Stimulated activated CD4-positive, alpha-beta T cell treated with anti-CD3 and anti-CD28 coated beads, Interleukin-1b, Interleukin-23, amount 100 ng/mL, for 48 hours (primary cell): ENCODE data around the gene MAP1S.
A peak's percentile ranks its signal among the peaks of the same experiment; 100 is the strongest.
"Not testable (repeated sequence)": the region's sequence is repeated elsewhere in the genome, so short reads cannot be mapped to it uniquely, and the experiment has no call there.

ENCODE experiments used
- DNase-seq: peaks from one replicate; pipeline ENCODE4 v3.0.0-alpha.2; 2020

Gene MAP1S

DNA sequence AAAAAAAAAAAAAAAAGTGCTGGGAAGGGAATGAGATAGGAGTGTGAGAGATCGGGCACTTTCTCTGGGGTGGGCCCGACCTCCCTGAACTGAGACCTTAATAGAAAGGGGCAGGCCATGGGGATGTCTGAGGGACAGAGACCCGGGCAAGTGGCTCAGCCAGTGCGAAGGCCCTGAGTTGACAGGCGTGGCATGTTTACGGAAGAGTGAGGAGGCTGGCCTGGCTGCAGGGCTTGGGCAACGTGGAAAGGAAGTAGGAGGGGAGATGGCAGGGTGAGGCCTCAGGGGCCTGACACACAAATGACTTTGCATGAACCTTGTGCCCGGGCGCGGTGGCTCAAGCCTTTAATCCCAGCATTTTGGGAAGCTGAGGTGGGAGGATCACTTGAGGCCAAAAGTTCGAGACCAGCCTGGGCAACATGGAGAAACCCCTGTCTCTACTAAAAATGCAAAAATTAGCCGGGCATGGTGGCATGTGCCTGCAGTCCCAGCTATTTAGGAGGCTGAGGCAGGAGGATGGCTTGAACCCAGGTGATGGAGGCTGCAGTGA lies 45.9 kb downstream of the MAP1S start:
- no peak for DNase-seq

DNA sequence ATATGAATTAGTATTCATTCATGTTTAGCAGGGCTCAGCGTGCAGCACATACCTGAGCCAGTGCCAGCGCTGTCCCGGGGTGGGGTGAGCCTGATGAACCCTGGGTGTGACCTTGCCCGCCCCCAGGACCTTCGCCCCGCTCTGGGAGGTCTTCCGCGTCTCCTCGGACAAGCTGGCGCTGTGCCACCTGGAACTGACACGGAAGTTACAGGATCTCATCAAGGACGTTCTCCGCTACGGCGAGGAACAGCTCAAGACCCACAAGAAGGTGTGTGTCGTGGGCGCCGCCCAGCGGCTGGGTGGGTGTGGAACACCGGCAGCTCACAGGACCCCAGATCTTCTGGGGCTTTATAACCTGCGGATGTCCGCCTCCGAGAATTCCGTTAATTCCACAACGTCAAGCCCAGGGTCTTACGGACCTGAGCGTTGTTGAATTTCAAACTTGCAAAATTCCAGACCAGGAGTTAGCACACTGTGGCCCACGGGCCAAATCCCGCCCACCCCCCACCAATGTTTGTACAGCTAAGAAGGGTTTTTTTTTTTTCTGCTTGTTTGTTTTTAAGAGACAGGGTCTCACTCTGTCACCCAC lies 47.4 kb downstream of the MAP1S start:
- DNase-seq, result no peak

DNA sequence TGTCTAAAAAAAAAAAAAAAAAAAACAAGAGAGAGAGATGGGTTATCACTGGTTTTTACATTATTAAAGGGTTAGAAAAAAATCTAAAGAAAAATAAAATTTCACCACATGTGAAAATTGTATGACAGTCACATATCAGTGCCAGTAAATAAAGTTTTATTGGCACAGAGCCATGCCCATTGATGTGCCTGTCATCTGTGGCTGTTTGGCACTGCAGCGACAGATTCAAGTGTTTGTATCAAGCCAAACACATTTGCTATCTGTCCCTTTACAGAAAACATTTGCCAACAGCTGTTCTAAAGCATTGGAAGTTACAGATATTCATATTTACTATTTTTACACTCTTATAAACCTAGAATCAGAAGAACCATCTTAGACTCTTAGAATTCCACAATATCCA lies 48.3 kb downstream of the MAP1S start:
- DNase-seq, result no peak

DNA sequence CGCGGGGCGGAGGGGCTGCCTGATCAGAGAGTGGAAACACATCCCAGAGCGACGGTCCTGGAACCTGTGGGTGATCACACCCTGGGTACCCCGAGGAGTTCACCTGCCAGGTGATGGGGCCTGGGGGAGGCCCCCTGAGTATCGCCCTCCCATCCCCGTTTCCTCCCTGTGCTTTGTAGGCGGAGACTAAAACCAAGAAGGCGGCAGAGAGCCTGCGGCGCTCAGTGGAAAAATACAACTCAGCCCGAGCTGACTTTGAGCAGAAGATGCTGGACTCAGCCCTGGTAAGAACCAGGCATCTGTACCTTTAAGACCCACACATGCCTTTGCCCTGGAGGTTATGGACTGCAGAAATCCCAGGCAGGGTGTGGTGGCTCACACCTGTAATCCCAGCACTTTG lies 51.3 kb downstream of the MAP1S start:
- DNase-seq, result no peak

DNA sequence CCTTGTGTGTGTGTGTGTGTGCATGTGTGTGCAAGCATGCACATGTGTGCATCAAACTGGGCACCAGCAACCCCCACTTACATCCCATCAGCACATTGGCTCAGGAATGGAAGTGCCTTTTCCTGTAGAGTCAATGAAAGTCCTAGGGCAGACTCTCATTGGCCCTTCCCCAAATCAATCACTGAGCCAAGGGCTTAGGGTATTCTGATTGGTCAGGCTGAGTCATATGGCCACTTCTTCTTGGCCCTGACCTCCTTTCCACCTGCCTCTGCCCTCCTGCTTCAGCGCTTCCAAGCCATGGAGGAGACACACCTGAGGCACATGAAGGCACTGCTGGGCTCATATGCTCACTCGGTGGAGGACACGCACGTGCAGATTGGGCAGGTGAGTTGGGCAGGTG lies 52.9 kb downstream of the MAP1S start:
- DNase-seq, result no peak

DNA sequence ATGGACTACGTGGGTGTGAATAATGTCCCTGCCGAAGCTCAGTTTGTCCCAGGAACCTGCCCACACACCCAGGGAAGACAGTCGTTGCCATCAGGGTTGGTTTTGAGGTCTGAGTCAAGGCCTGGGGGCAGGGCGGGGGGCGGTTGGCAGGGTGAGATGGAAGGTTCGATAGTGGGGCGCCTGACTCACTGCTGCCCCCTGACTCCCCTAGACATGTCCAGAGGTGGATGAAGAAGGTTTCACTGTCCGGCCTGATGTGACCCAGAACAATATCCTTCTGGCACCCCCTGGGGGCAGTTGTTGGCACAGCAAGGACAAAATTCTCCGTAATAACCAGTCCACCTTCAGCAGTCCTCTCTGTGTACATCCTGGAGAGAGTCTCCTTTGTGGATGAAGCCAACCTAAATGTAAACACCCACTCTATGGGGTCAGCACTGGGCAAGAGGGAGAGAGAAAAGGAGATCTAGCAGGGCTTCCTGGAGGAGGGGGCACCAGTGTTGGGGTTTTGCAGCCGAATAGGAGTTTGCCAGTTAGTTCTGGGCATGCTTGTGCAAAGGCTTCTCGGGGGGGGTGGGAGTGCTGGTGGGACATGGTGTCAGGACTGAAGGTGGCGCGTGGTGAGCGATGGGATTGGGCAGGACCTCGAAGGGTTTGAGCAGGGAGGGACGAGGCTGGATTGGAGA lies 56.1 kb downstream of the MAP1S start:
- no peak for DNase-seq

DNA sequence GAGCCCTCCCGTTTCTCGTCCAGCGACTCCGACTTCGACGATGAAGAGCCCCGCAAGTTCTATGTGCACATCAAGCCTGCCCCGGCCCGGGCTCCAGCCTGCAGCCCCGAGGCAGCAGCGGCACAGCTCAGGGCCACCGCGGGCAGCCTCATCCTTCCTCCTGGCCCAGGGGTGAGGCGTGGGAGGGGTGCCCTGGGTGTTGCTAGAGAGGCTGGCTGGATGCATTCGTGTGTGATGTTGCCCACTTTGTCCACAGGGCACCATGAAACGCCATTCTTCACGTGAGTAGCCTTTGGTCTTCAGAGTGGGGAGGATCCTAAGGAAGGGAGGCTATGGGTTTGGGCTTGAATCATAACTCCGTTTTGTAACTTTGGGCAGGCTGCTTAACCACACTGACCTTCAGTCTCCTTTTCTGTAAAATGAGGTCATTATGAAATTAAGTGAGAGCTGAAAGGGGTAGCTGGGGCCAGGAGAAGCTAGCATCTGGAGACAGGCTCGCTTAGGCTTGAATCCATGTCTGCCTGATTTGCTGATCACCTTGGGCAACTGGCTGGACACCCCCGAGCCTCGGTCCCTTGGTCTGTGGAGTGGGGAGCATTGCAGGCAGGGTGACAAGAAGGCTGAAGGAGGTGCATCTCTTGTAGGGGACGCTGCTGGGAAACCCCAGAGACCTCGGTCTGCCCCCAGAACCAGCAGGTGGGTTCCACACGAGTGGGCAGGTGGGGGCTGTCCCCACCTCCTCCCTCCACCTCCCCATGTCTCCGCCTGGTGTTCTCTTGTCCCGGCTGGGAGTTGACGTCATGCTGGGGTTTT lies 56.9 kb downstream of the MAP1S start:
- DNase-seq, result no peak

DNA sequence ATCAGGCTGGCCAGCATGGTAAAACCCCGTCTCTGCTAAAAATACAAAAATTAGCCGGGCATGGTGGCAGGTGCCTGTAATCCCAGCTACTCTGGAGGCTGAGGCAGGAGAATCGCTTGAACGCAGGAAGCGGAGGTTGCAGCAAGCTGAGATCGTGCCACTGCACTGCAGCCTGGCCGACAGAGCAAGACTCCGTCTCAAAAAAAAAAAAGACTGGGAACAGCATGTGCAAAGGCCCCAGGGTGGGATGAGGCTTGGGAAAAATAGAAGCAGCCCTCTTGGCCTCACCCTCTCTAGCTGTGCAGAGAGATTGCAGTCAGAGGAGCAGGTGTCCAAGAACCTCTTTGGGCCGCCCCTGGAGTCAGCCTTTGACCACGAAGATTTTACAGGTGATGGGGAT lies 58.6 kb downstream of the MAP1S start:
- DNase-seq, result not testable (repeated sequence)

DNA sequence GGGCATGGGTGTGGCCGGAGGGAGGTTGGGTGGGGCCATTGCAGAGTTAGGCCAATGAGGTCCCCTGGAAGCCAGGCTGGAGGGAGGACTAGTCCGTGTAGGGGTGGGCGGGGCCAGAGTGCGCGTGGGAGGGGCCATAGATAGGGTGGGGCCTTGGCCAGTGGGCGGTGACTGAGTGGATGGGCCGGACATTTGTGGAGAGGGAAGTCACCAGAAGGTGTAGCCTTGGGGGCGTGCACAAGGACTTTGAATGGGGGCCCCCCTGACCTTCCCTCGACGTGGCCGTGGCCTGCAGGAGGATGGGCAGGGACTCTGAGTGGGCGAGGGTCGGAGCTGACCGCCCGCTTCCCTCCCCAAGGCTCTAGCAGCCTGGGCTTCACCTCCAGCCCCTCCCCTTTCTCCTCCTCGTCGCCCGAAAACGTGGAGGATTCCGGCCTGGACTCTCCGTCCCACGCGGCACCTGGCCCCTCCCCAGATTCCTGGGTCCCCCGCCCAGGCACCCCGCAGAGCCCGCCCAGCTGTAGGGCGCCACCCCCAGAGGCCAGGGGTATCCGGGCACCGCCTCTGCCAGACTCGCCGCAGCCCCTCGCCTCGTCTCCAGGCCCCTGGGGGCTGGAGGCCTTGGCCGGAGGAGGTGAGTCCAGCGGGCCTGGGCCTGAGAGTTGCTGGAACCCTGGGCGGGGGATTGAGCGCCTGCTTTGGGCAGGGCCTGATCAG lies 59.1 kb downstream of the MAP1S start:
- DNase-seq, result peak; percentile 58

DNA sequence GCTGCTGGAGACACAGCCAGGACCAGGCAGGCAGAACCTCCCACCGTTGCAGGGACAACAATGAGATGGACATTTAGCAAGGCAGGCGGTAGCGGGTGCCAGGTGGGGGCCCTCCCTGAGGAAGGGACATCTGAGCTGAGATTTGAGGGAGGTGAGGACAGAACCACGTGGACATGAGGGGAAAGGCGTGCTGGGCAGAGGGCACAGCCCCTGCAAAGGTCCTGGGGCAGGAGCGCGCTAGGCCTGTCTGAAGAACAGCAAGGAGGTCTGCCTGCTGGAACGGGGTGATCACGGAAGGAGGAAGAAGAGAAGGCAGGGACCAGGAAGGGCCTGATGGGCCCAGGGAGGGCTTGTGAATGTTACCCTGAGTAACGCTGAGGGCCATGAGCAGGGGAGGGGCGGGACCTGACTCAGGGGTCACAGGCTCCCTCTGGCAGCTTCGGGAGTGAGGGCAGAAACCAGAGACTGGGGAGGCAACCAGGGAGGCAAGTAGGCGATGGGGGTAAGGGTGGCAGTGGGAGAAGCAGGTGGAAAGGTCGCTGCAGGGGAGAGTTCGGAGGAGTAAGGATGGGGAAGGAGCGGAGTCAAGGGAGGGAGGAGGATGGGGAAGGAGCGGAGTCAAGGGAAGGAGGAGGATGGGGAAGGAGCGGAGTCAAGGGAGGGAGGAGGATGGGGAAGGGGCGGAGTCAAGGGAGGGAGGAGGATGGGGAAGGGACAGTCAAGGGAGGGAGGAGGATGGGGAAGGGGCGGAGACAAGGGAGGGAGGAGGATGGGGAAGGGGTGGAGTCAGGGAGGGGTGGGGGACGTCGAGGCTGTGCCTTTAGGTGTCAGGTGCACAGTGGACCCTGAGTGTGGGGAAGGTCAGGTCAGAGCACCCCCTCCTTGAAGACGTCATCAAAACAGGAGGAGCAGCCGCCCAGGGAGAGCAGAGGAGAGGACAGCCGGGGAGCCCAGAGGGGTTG lies 60.0 kb downstream of the MAP1S start:
- no peak for DNase-seq

DNA sequence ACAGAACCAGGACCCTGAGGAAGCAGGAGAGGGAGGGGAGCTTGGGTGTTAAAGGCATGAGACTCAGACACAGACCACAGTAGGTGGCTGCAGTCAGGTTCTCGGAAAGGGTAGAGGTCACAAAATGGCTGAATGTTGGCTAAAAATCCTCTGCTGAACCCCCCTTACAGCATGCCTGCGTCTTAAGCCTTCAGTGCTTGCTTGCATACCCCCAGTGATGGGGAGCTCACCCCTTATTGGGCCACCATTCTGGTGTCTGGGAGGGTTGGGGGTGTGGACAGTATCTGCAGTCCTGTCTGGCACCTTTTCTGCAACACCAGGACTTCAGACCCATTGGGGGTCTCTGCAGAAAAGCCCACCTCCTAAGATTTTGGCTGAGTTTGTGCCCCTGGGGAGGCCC lies 61.5 kb downstream of the MAP1S start:
- no peak for DNase-seq

DNA sequence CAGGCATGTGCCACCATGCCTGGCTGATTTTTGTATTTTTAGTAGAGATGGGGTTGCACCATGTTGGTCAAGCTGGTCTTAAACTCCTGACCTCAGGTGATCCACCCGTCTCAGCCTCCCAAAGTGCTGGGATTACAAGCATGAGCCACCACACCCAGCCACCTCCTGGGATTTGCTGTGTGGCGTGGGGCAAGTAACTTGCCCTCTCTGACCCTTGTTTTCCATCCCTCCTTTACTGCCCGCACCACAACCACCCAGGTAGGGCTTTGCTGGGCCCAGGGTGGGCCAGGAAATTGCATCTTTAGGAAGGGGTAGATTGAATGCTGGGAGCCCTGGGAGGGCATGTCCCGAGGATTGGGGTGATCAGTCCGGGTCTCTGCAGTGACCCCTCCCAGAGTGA lies 64.4 kb downstream of the MAP1S start:
- DNase-seq, result not testable (repeated sequence)
